Ovary (tissue), 3 donors: ENCODE measurements around the gene PATJ.
"Not testable (repeated sequence)": the region's sequence is repeated elsewhere in the genome, so short reads cannot be mapped to it uniquely, and the experiment has no call there.

Source experiments
- CTCF ChIP-seq, 3 donors: fragments of 450-650 bp in 2 of 3; fragments of 200-600 bp in 1 of 3; IDR thresholded peaks; one replicate each; pipeline versions ENCODE4 v1.5.1 to v1.8.0; 2016 to 2022; ENCODE audit warnings: antibody characterized with exemption in 3 of 3, mild to moderate bottlenecking in 1 of 3
- EP300 ChIP-seq: sonication (generic); formaldehyde crosslinking; IDR thresholded peaks from one replicate; pipeline ENCODE4 v1.6.1; 2017; ENCODE audit warnings: antibody characterized with exemption
- POLR2A ChIP-seq: fragments of 450-650 bp; IDR thresholded peaks from one replicate; pipeline ENCODE4 v1.6.1; 2017; ENCODE audit warnings: antibody characterized with exemption, mild to moderate bottlenecking, moderate library complexity
- donor health status: DM: no; HTN: no; CAD: no.

GRCh38 chr1:62170380-62170779, 428.1 kb downstream of the PATJ start:
- TF ChIP-seq POLR2A; CTCF (IDR thresholded peaks at IDR 0.05); EP300: not testable (repeated sequence)
